IMR-90 (cell line): ENCODE measurements around the gene HOXD12. TPM values are rescaled to one million over a fixed set of nuclear protein-coding genes. Genes with fewer than 3 reads are reported as not detected.

Source experiments
- ATAC-seq: fragments of 200-7000 bp; cut with Tn5 transposase; 2 replicates; pipeline ENCODE4 v1.9.1; 2020; ENCODE audit warnings: low read depth, mild to moderate bottlenecking, moderate library complexity
- BruUV-seq: library from RNA; stranded (reverse); fragments of 400-500 nt; replicated peaks from 2 replicates; lab custom pipeline; 2021; lab: Mats Ljungman, UMichigan
- CTCF ChIA-PET: fragments of 300-600 bp; formaldehyde crosslinking; extraction: SDS; loops from one replicate; lab custom pipeline; 2021; ENCODE audit warnings: antibody characterized with exemption; lab: Yijun Ruan, JAX
- POLR2A ChIA-PET: fragments of 300-600 bp; sonication (Branson Sonifier 250); formaldehyde crosslinking; loops from one replicate; lab custom pipeline; 2022; ENCODE audit warnings: antibody characterized with exemption; ENCODE audit not compliant: unreplicated experiment; lab: Charles Lee
- DNase-seq: peaks from one replicate; pipeline ENCODE4 v3.0.0; 2013
- H2AFZ ChIP-seq: replicated peaks from 2 replicates; pipeline ENCODE3; 2013; ENCODE audit warnings: low read length, mild to moderate bottlenecking; ENCODE audit not compliant: poor library complexity
- H2AK5ac ChIP-seq: 2 replicates; pipeline ENCODE4 v1.6.1; 2013; ENCODE audit warnings: low read depth, low read length, inconsistent platforms
- H2AK9ac ChIP-seq: replicated peaks from 2 replicates; pipeline ENCODE3; 2013; ENCODE audit warnings: mild to moderate bottlenecking, low read depth, low read length, moderate library complexity; ENCODE audit not compliant: poor library complexity
- H2BK120ac ChIP-seq: 2 replicates; pipeline ENCODE4 v1.6.1; 2013; ENCODE audit warnings: low read depth, low read length, inconsistent platforms
- H2BK15ac ChIP-seq: 3 replicates; pipeline ENCODE4 v1.6.1; 2013; ENCODE audit warnings: low read depth, low read length, inconsistent platforms
- H2BK20ac ChIP-seq: 2 replicates; pipeline ENCODE4 v1.6.1; 2013; ENCODE audit warnings: low read depth, mild to moderate bottlenecking, inconsistent platforms, low read length, moderate library complexity
- H2BK5ac ChIP-seq: 2 replicates; pipeline ENCODE4 v1.6.1; 2013; ENCODE audit warnings: mild to moderate bottlenecking, low read depth, low read length, inconsistent platforms; ENCODE audit not compliant: poor library complexity, severe bottlenecking
- H3K14ac ChIP-seq: replicated peaks from 2 replicates; pipeline ENCODE4 v1.6.1; 2013; ENCODE audit warnings: low read depth, low read length, inconsistent platforms
- H3K18ac ChIP-seq: 2 replicates; pipeline ENCODE4 v1.6.1; 2013; ENCODE audit warnings: low read depth, low read length, control low read depth
- H3K23ac ChIP-seq: 2 replicates; pipeline ENCODE4 v1.6.1; 2013; ENCODE audit warnings: low read depth, low read length, inconsistent platforms
- H3K27ac ChIP-seq: 2 replicates; pipeline ENCODE4 v1.5.1; 2013; ENCODE audit warnings: mild to moderate bottlenecking, control low read depth, low read length; ENCODE audit not compliant: insufficient read depth
- H3K27me3 ChIP-seq: 2 replicates; pipeline ENCODE4 v1.6.1; 2013; ENCODE audit warnings: low read length; ENCODE audit not compliant: control insufficient read depth, insufficient read depth
- H3K36me3 ChIP-seq: 2 replicates; pipeline ENCODE4 v1.6.1; 2013; ENCODE audit warnings: low read length, mixed read lengths; ENCODE audit not compliant: control insufficient read depth, insufficient read depth
- H3K4ac ChIP-seq: 2 replicates; pipeline ENCODE4 v1.6.1; 2013; ENCODE audit warnings: low read depth, low read length, inconsistent platforms
- H3K4me1 ChIP-seq: 2 replicates; pipeline ENCODE4 v1.6.1; 2013; ENCODE audit warnings: low read length, mixed read lengths; ENCODE audit not compliant: control insufficient read depth, insufficient read depth
- H3K4me2 ChIP-seq: 2 replicates; pipeline ENCODE4 v1.6.1; 2013; ENCODE audit warnings: low read depth, mild to moderate bottlenecking, control low read depth, low read length, moderate library complexity
- H3K4me3 ChIP-seq: 2 replicates; pipeline ENCODE4 v1.5.1; 2013; ENCODE audit warnings: low read depth, mild to moderate bottlenecking, control low read depth, low read length, moderate library complexity; ENCODE audit not compliant: insufficient read depth
- H3K56ac ChIP-seq: 2 replicates; pipeline ENCODE4 v1.6.1; 2013; ENCODE audit warnings: low read length, inconsistent platforms; ENCODE audit not compliant: insufficient read depth; ENCODE audit errors: extremely low read depth
- H3K79me1 ChIP-seq, 2 experiments: 2 replicates each; pipeline ENCODE4 v1.6.1; 2013; ENCODE audit warnings: low read length in 2 of 2, inconsistent platforms in 1 of 2, low read depth in 1 of 2
- H3K9ac ChIP-seq: 2 replicates; pipeline ENCODE4 v1.6.1; 2013; ENCODE audit warnings: low read depth, low read length, control low read depth
- H3K9me1 ChIP-seq: 2 replicates; pipeline ENCODE4 v1.6.1; 2013; ENCODE audit warnings: low read length, inconsistent platforms; ENCODE audit not compliant: insufficient read depth
- H3K9me3 ChIP-seq: 2 replicates; pipeline ENCODE4 v1.6.1; 2013; ENCODE audit warnings: low read length; ENCODE audit not compliant: control insufficient read depth, insufficient read depth
- H4K20me1 ChIP-seq: 2 replicates; pipeline ENCODE4 v1.6.1; 2013; ENCODE audit warnings: low read length, inconsistent platforms; ENCODE audit not compliant: insufficient read depth
- H4K5ac ChIP-seq: 2 replicates; pipeline ENCODE4 v1.6.1; 2013; ENCODE audit warnings: mild to moderate bottlenecking, low read depth, low read length, control low read depth
- H4K8ac ChIP-seq, 2 experiments: 2 replicates each; pipeline ENCODE4 v1.6.1; 2013; ENCODE audit warnings: low read depth in 2 of 2, low read length in 2 of 2, control low read depth in 1 of 2, inconsistent platforms in 1 of 2
- H4K91ac ChIP-seq: 2 replicates; pipeline ENCODE4 v1.6.1; 2013; ENCODE audit warnings: low read depth, low read length, inconsistent platforms; ENCODE audit not compliant: insufficient read depth
- BHLHE40 ChIP-seq: fragments of 150-350 bp; IDR thresholded peaks from 2 replicates; pipeline ENCODE4 v1.6.1; 2016; ENCODE audit warnings: mild to moderate bottlenecking, low read depth, low read length
- CEBPB ChIP-seq: IDR thresholded peaks from 2 replicates; pipeline ENCODE4 v1.6.1; 2012; ENCODE audit warnings: low read depth, low read length, improper control_type of control experiment
- CHD1 ChIP-seq: IDR thresholded peaks from 2 replicates; pipeline ENCODE4 v1.6.1; 2012; ENCODE audit warnings: low read depth, low read length, improper control_type of control experiment
- FOS ChIP-seq: fragments of 150-350 bp; IDR thresholded peaks from 2 replicates; pipeline ENCODE4 v1.6.1; 2016; ENCODE audit warnings: low read depth, low read length
- MAFK ChIP-seq: IDR thresholded peaks from 2 replicates; pipeline ENCODE4 v1.6.1; 2012; ENCODE audit warnings: low read depth, low read length, improper control_type of control experiment
- MAZ ChIP-seq: IDR thresholded peaks from 2 replicates; pipeline ENCODE4 v1.6.1; 2012; ENCODE audit warnings: low read depth, mild to moderate bottlenecking, low read length, improper control_type of control experiment, moderate library complexity, borderline replicate concordance
- MXI1 ChIP-seq: IDR thresholded peaks from 2 replicates; pipeline ENCODE4 v1.6.1; 2012; ENCODE audit warnings: low read depth, mild to moderate bottlenecking, low read length, moderate library complexity, borderline replicate concordance
- NFE2L2 ChIP-seq: fragments of 150-350 bp; IDR thresholded peaks from 2 replicates; pipeline ENCODE4 v1.6.1; 2016; ENCODE audit warnings: low read depth, mild to moderate bottlenecking, low read length
- POLR2A ChIP-seq: IDR thresholded peaks from 2 replicates; pipeline ENCODE4 v1.6.1; 2012; ENCODE audit warnings: mild to moderate bottlenecking, low read depth, low read length
- RAD21 ChIP-seq: IDR thresholded peaks from 2 replicates; pipeline ENCODE4 v1.6.1; 2012; ENCODE audit warnings: low read length, improper control_type of control experiment
- RCOR1 ChIP-seq: IDR thresholded peaks from 2 replicates; pipeline ENCODE4 v1.6.1; 2012; ENCODE audit warnings: mild to moderate bottlenecking, low read length, improper control_type of control experiment; ENCODE audit not compliant: insufficient replicate concordance
- RFX5 ChIP-seq: IDR thresholded peaks from 2 replicates; pipeline ENCODE4 v1.8.0; 2012; ENCODE audit warnings: low read depth, mild to moderate bottlenecking, low read length, moderate library complexity
- SMC3 ChIP-seq: fragments of 150-350 bp; IDR thresholded peaks from 2 replicates; pipeline ENCODE4 v1.6.1; 2016; ENCODE audit warnings: low read depth, mild to moderate bottlenecking, antibody characterized with exemption, low read length, moderate library complexity
- WGBS, 2 experiments: methylation state at CpG; one replicate each; pipeline versions ENCODE4 v1.1.5 to v1.1.7; 2013; ENCODE audit warnings: missing lambda C conversion rate in 2 of 2; ENCODE audit not compliant: insufficient read length in 1 of 2; ENCODE audit errors: extremely low coverage in 2 of 2; 5-methylcytosine and 5-hydroxymethylcytosine counted together
- dilution Hi-C: fragments of 300-500 bp; cut with HindIII; formaldehyde crosslinking; loops from one replicate; pipeline ENCODE4 v1.14.3; 2018; ENCODE audit warnings: low sequenced_read_pairs; ENCODE audit not compliant: unreplicated experiment
- in situ Hi-C: fragments of 300-500 bp; cut with MboI; formaldehyde crosslinking; loops from 3 replicates; pipeline ENCODE4 v1.14.3; 2019; ENCODE audit warnings: low sequenced_read_pairs, inconsistent platforms, mixed read lengths
- intact Hi-C: fragments of 100-400 bp; cut with micrococcal nuclease; formaldehyde crosslinking; loops from 2 replicates; pipeline ENCODE4 v1.10.0; 2022
- polyA plus RNA-seq, 3 experiments: library from polyadenylated mRNA; depleted of rRNA; stranded (reverse); fragments of >200 nt; gene quantifications; 2 replicates each; pipeline ENCODE4 v1.2.3, GENCODE V29; 2012; ENCODE audit warnings: low replicate concordance in 1 of 3
- total RNA-seq: library from RNA; depleted of rRNA; stranded (reverse); fragments of >200 nt; gene quantifications from 2 replicates; pipeline ENCODE4 v1.2.3, GENCODE V29; 2012
- TF ChIP-seq, protein P1 (sequence below): fragments of 150-350 bp; IDR thresholded peaks from 2 replicates; pipeline ENCODE4 v1.6.1; 2016; ENCODE audit warnings: low read depth, mild to moderate bottlenecking, low read length, moderate library complexity, borderline replicate concordance
- TF ChIP-seq, protein P2 (sequence below): conservative IDR thresholded peaks from 2 replicates; pipeline ENCODE4 v1.5.1; 2012; ENCODE audit warnings: mild to moderate bottlenecking, low read depth, low read length, improper control_type of control experiment
- TF ChIP-seq, protein P3 (sequence below): fragments of 150-350 bp; IDR thresholded peaks from 2 replicates; pipeline ENCODE4 v1.6.1; 2017; ENCODE audit warnings: mild to moderate bottlenecking, antibody characterized with exemption, low read length, low read depth

Gene HOXD12
- total and polyA plus RNA-seq, 2 of the 4 experiments (the other 2 are of a cell fraction) = not detected

DNA sequence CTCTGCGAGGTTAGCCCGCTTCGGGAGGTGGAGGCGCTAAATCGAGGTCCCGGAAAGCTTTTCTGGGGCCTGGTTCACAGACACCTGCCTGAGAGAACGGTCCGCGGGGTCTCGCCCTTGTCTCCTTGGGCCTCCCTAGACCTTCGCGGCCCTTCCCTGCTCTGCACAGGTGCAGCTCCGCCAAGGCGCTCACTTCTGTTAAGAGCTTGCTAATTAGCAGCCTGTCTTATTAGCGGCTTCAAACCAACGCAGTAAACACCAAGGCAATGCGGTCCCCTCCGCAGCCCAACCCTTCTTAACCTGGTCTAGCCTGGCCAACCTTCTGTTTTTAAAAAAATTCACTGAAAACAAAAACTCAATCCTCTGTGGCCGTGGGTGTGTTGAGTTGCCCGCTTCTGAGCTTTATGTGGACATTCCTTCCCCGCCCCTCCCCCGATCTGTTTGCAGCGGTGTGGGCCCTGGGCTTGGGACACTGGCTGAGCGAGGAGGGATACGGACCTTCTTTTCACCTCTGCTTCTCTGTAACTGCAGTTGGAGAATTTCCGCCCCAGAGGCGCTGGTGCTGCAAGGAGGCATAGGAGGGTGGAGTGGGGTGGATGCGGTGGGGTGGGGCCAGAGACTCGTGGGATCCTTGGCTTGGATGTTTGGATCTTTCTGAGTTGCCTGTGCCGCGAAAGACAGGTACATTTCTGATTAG lies 48.4 kb downstream of the HOXD12 start:
- in situ Hi-C loops (no loop called here), intact Hi-C loops (no loop called here), dilution Hi-C loops (no loop called here)
- H2BK120ac ChIP-seq = no peak overlapping the region
- H4K5ac ChIP-seq = no peak overlapping the region
- no peak overlapping the region for H3K23ac ChIP-seq
- H3K56ac ChIP-seq = no peak overlapping the region
- no peaks in the 10 kb centered on the region for H3K79me1 ChIP-seq
- DNase-seq = no peak
- no peaks in the 10 kb centered on the region for H4K20me1 ChIP-seq
- H3K36me3 ChIP-seq = no peaks in the 10 kb centered on the region
- TF ChIP-seq MAZ (no peak), CEBPB (no peak), RCOR1 (no peak), NFE2L2 (no peak), MXI1 (no peak), SMC3 (no peak), RAD21 (no peak), CHD1 (no peak), FOS (no peak), POLR2A (no peak), RFX5 (no peak), MAFK (no peak), BHLHE40 (no peak)
- TF ChIP-seq, protein P1, sequence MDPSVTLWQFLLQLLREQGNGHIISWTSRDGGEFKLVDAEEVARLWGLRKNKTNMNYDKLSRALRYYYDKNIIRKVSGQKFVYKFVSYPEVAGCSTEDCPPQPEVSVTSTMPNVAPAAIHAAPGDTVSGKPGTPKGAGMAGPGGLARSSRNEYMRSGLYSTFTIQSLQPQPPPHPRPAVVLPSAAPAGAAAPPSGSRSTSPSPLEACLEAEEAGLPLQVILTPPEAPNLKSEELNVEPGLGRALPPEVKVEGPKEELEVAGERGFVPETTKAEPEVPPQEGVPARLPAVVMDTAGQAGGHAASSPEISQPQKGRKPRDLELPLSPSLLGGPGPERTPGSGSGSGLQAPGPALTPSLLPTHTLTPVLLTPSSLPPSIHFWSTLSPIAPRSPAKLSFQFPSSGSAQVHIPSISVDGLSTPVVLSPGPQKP = no peak
- TF ChIP-seq, protein P2, sequence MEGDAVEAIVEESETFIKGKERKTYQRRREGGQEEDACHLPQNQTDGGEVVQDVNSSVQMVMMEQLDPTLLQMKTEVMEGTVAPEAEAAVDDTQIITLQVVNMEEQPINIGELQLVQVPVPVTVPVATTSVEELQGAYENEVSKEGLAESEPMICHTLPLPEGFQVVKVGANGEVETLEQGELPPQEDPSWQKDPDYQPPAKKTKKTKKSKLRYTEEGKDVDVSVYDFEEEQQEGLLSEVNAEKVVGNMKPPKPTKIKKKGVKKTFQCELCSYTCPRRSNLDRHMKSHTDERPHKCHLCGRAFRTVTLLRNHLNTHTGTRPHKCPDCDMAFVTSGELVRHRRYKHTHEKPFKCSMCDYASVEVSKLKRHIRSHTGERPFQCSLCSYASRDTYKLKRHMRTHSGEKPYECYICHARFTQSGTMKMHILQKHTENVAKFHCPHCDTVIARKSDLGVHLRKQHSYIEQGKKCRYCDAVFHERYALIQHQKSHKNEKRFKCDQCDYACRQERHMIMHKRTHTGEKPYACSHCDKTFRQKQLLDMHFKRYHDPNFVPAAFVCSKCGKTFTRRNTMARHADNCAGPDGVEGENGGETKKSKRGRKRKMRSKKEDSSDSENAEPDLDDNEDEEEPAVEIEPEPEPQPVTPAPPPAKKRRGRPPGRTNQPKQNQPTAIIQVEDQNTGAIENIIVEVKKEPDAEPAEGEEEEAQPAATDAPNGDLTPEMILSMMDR = no peak
- TF ChIP-seq, protein P3, sequence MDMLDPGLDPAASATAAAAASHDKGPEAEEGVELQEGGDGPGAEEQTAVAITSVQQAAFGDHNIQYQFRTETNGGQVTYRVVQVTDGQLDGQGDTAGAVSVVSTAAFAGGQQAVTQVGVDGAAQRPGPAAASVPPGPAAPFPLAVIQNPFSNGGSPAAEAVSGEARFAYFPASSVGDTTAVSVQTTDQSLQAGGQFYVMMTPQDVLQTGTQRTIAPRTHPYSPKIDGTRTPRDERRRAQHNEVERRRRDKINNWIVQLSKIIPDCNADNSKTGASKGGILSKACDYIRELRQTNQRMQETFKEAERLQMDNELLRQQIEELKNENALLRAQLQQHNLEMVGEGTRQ = no peak
- no peak overlapping the region for H2BK20ac ChIP-seq
- H4K8ac ChIP-seq = no peak overlapping the region
- no peak overlapping the region for H2BK15ac ChIP-seq
- H3K9me1 ChIP-seq = no peaks in the 10 kb centered on the region
- H2BK5ac ChIP-seq = no peak overlapping the region
- no peak for ATAC-seq
- no peak overlapping the region for H3K27ac ChIP-seq
- no peak overlapping the region for H4K91ac ChIP-seq
- no peak overlapping the region for H3K4me2 ChIP-seq
- H2AK9ac ChIP-seq = no peak overlapping the region
- no peak overlapping the region for H3K14ac ChIP-seq
- H3K4ac ChIP-seq = no peak overlapping the region
- H3K4me3 ChIP-seq = no peak overlapping the region
- peaks cover 8% of the 10 kb centered on the region for H3K9me3 ChIP-seq
- H3K18ac ChIP-seq = no peak overlapping the region
- no peaks in the 10 kb centered on the region for H3K4me1 ChIP-seq
- no peak overlapping the region for H3K9ac ChIP-seq
- no TSS peak for BruUV-seq
- no peak overlapping the region for H2AK5ac ChIP-seq
- H3K27me3 ChIP-seq = peaks cover 79% of the 10 kb centered on the region
- POLR2A ChIA-PET = no interaction called here
- H2AFZ ChIP-seq = no peak overlapping the region
- 0% methylated on average over 7 of the region's 31 CpGs; no CpG with 5 or more reads in 1 of the 2 experiments for WGBS, 2 experiments
- CTCF ChIA-PET = no interaction called here
